ENCODE data around the gene CFAP20. TPM values are rescaled to one million over a fixed set of nuclear protein-coding genes. Genes with fewer than 3 reads are reported as not detected.

The CFAP20 gene
- total RNA-seq, 4 donors from 2014 or later = 28.6 to 85.4 (median 60.7) TPM

DNA sequence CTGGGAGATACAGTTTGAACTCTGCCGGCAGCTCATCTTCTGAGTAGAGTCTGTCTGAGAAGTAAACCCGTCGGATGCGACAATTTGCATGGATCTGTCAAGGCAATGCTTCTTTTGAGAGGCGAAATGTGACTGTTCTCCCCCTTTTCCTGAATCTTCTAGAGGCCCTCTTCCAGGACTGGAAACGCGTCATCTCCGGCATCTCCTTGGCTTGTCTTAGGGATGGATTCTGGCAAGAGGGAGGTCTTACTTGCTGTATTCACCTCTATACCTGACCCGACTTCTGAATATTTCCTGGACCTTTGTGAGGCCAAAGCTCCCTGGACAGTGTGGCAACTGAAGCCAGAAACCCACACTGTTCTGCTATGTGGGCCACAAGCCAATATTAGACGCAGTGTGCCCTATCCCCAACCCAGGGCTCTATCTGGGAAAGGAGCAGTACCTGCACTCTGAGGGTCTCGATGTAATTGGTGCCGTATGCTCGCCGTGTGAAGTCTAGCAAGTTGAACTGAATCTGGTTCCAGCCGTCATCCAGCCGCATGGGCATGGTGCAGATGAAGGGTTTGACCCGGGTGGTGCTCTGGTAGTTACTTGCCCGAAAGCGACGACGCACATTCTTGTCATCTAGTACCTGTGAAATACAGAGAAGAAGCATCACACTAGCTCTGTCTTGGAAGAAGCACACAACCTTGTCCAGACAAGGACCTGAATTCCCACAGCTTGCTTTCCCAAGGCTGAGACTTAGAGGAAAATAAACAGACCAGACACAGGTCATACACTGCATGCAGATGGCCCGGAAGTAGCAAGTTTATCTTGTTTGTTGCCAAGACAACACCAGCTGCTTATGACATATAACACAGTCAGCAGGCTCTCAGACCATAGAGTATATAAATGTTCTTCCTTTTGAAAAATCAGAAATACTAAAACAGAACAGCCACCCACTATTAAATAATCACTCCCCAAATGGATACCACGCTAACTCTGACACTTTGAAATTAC, 14.1 kb downstream of the CFAP20 start:
- Histone ChIP-seq H3K36me3 (peaks cover 41% of the 10 kb centered on the region), H3K9me3 (no peaks in the 10 kb centered on the region), H3K27me3 (no peaks in the 10 kb centered on the region), H3K27ac (no peak overlapping the region), H3K4me3 (no peak overlapping the region), H3K4me1 (peaks cover 3% of the 10 kb centered on the region)
- DNase-seq (ENCODE audit: low spot score in 2 of 2) = peak in 1 of 2 donors; percentile 41
- 91% methylated on average over 21 of the region's 23 CpGs for WGBS
- no peak for TF ChIP-seq POLR2AphosphoS5 (IDR thresholded peaks at IDR 0.05)
- no peak for TF ChIP-seq POLR2A (IDR thresholded peaks at IDR 0.05)
- TF ChIP-seq, protein P1, sequence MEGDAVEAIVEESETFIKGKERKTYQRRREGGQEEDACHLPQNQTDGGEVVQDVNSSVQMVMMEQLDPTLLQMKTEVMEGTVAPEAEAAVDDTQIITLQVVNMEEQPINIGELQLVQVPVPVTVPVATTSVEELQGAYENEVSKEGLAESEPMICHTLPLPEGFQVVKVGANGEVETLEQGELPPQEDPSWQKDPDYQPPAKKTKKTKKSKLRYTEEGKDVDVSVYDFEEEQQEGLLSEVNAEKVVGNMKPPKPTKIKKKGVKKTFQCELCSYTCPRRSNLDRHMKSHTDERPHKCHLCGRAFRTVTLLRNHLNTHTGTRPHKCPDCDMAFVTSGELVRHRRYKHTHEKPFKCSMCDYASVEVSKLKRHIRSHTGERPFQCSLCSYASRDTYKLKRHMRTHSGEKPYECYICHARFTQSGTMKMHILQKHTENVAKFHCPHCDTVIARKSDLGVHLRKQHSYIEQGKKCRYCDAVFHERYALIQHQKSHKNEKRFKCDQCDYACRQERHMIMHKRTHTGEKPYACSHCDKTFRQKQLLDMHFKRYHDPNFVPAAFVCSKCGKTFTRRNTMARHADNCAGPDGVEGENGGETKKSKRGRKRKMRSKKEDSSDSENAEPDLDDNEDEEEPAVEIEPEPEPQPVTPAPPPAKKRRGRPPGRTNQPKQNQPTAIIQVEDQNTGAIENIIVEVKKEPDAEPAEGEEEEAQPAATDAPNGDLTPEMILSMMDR (IDR thresholded peaks at IDR 0.05) = no peak
- TF ChIP-seq EP300 (IDR thresholded peaks at IDR 0.05) = no peak

DNA sequence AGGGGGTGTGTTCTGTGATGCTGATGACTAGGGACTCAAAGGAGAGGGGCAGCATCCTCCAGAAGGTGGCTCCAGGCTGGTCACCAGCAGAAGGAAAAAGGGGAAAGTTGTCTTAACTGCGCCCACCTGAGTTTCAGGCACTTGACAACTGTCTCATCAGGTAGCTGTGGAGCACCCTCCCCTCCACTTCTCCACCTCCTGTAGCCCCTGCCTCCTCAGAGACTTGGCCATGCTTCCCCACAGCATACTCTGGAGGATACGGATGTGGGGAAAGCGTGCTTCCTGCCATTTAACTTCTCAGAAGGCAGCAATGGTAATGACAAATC, 17.9 kb downstream of the CFAP20 start:
- Histone ChIP-seq H3K9me3 (no peaks in the 10 kb centered on the region), H3K27me3 (no peaks in the 10 kb centered on the region), H3K4me3 (no peak overlapping the region), H3K27ac (no peak overlapping the region), H3K36me3 (peaks cover 38% of the 10 kb centered on the region), H3K4me1 (no peaks in the 10 kb centered on the region)
- no peak for TF ChIP-seq EP300 (IDR thresholded peaks at IDR 0.05)
- no peak for TF ChIP-seq POLR2AphosphoS5 (IDR thresholded peaks at IDR 0.05)
- TF ChIP-seq POLR2A (IDR thresholded peaks at IDR 0.05) = no peak
- TF ChIP-seq, protein P1 (IDR thresholded peaks at IDR 0.05) = no peak
- 75% methylated on average over 3 of the region's 3 CpGs for WGBS
- no peak for DNase-seq (ENCODE audit: low spot score in 2 of 2)

DNA sequence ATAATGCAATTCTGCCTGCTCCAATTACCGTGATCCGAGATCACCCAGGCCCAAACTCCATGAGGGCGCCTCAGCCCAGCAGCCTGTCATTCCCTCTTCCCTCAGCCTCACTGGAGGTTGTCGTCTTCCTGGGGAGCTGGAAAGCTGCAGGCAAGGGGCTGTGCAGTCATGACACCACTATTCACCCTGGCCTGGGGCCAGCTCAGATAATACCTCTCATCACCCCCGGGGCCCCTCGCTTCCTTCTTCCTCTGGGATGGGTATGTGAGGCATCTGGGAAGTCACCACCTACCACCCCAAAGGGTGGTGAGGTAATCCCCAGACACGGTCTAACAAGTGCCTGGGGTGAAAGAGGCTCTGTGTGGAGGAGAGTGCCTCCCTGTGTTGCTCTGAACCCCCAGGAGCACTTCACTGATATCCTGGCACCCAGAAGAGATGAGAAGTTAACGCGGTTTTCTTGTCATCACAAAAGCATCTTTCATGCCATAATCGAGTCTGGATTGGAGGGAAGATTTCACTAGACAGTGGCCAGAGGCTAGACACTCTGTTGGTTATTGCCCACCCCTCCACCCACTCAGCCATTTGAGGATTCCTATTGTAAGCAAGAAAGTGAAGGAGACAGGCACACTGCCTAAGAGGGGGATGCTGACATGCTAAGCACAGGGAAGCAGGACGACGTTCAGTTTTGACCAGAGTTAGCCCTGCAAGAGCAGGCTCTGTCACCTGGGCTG, 18.4 kb downstream of the CFAP20 start:
- Histone ChIP-seq H3K9me3 (no peaks in the 10 kb centered on the region), H3K27ac (no peak overlapping the region), H3K4me3 (no peak overlapping the region), H3K36me3 (peaks cover 33% of the 10 kb centered on the region), H3K4me1 (no peaks in the 10 kb centered on the region), H3K27me3 (no peaks in the 10 kb centered on the region)
- WGBS = 60% methylated on average over 12 of the region's 12 CpGs
- DNase-seq (ENCODE audit: low spot score in 2 of 2) = no peak
- TF ChIP-seq POLR2AphosphoS5 (IDR thresholded peaks at IDR 0.05) (no peak), POLR2A (IDR thresholded peaks at IDR 0.05) (no peak), EP300 (IDR thresholded peaks at IDR 0.05) (no peak)
- TF ChIP-seq, protein P1 (IDR thresholded peaks at IDR 0.05) = no peak

DNA sequence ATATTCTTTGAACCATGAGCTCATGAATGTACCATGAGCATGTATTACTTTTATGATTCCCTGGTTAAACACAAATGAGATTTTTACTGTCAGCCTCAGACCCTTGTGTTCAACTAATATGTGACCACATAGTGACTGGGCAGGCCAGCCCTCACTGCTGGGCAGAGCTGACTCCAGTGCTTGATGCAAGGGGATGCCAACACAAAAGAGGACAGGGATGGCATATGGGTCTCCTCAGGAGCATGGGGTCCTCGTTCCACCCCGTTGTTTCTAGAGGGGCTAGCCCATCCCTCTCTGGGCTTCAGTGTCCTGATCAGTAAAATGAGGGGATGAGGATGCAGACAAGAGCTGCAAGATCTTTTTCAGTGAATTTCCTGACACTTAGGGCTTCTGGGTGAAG, 19.3 kb downstream of the CFAP20 start:
- WGBS = 84% methylated on average over 2 of the region's 2 CpGs
- Histone ChIP-seq H3K9me3 (no peaks in the 10 kb centered on the region), H3K4me1 (no peaks in the 10 kb centered on the region), H3K27me3 (no peaks in the 10 kb centered on the region), H3K4me3 (no peak overlapping the region), H3K27ac (no peak overlapping the region), H3K36me3 (peaks cover 24% of the 10 kb centered on the region)
- no peak for TF ChIP-seq POLR2A (IDR thresholded peaks at IDR 0.05)
- TF ChIP-seq POLR2AphosphoS5 (IDR thresholded peaks at IDR 0.05) = no peak
- TF ChIP-seq EP300 (IDR thresholded peaks at IDR 0.05) = no peak
- TF ChIP-seq, protein P1 (IDR thresholded peaks at IDR 0.05) = no peak
- no peak for DNase-seq (ENCODE audit: low spot score in 2 of 2)

DNA sequence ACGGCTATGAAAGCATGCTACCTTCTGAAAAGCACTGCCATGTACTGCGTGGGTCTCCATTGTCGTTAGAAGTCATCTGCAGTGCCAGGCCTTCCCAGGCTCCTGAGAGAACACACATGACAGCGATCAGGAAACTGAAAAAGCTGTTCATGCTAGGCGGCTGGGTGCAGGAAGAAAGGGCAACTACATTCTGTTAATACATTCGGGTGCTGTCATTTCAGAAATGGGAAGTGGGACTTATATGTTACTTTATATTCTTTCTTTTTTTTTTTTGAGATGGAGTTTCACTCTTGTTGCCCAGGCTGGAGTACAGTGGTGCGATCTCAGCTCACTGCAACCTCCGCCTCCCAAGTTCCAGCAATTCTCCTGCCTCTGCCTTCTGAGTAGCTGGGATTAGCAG, 19.9 kb downstream of the CFAP20 start:
- Histone ChIP-seq H3K27me3 (no peaks in the 10 kb centered on the region), H3K4me1 (no peaks in the 10 kb centered on the region), H3K9me3 (no peaks in the 10 kb centered on the region), H3K36me3 (peaks cover 18% of the 10 kb centered on the region), H3K4me3 (no peak overlapping the region), H3K27ac (no peak overlapping the region)
- TF ChIP-seq POLR2A (IDR thresholded peaks at IDR 0.05) (no peak), EP300 (IDR thresholded peaks at IDR 0.05) (no peak), POLR2AphosphoS5 (IDR thresholded peaks at IDR 0.05) (no peak)
- TF ChIP-seq, protein P1 (IDR thresholded peaks at IDR 0.05) = no peak
- DNase-seq (ENCODE audit: low spot score in 2 of 2) = no peak
- WGBS = 84% methylated on average over 8 of the region's 8 CpGs

All from suprapubic skin (tissue), 4 donors.